ENCODE results near the gene TRAK1.

Gene TRAK1

GRCh38 chr3:42115946-42116345, 24.8 kb downstream of the TRAK1 start:
- no peak for TF ChIP-seq CTCF (conservative IDR thresholded peaks at IDR 0.05)
- no peak overlapping the region for H3K27ac ChIP-seq

- no peak overlapping the region for H3K27ac ChIP-seq
- no peak for TF ChIP-seq CTCF (conservative IDR thresholded peaks at IDR 0.05)
Observed at GRCh38 chr3:42116466-42116865, 25.3 kb downstream of the TRAK1 start.

- no peak overlapping the region for H3K27ac ChIP-seq
- TF ChIP-seq CTCF (conservative IDR thresholded peaks at IDR 0.05) = peak; percentile 88
Observed at GRCh38 chr3:42117175-42118008, 26.2 kb downstream of the TRAK1 start.

GRCh38 chr3:42118762-42119361, 27.7 kb downstream of the TRAK1 start:
- TF ChIP-seq CTCF (conservative IDR thresholded peaks at IDR 0.05) = peak; percentile 85
- H3K27ac ChIP-seq = no peak overlapping the region

GRCh38 chr3:42119561-42120355, 28.6 kb downstream of the TRAK1 start:
- TF ChIP-seq CTCF (conservative IDR thresholded peaks at IDR 0.05) = no peak
- no peak overlapping the region for H3K27ac ChIP-seq

GRCh38 chr3:42120866-42121265, 29.7 kb downstream of the TRAK1 start:
- no peak overlapping the region for H3K27ac ChIP-seq
- no peak for TF ChIP-seq CTCF (conservative IDR thresholded peaks at IDR 0.05)

Measured in VCaP (cell line).